Hepatocyte (in vitro differentiated cells): ENCODE data around the gene KIFAP3. TPM values are rescaled to one million over a fixed set of nuclear protein-coding genes. Genes with fewer than 3 reads are reported as not detected.
"Not testable (repeated sequence)": the region's sequence is repeated elsewhere in the genome, so short reads cannot be mapped to it uniquely, and the experiment has no call there.

Experiments used
- DNase-seq: peaks from one replicate; pipeline ENCODE4 v3.0.0-alpha.2; 2016; ENCODE audit warnings: low spot score
- H2AFZ ChIP-seq: fragments of 200-600 bp; sonication (generic); 2 replicates; pipeline ENCODE4 v1.6.0; 2016; ENCODE audit warnings: antibody characterized with exemption, mild to moderate bottlenecking
- H3K27ac ChIP-seq: fragments of 200-600 bp; sonication (generic); 2 replicates; pipeline ENCODE4 v1.5.1; 2016; ENCODE audit warnings: mild to moderate bottlenecking
- H3K27me3 ChIP-seq: fragments of 200-600 bp; sonication (generic); 2 replicates; pipeline ENCODE4 v1.6.1; 2016
- H3K36me3 ChIP-seq: fragments of 200-600 bp; sonication (generic); replicated peaks from 2 replicates; pipeline ENCODE4 v1.5.1; 2016; ENCODE audit warnings: low read depth; ENCODE audit not compliant: insufficient read depth
- H3K4me1 ChIP-seq: fragments of 200-600 bp; sonication (generic); 2 replicates; pipeline ENCODE4 v1.5.1; 2016; ENCODE audit warnings: mild to moderate bottlenecking, moderate library complexity; ENCODE audit not compliant: insufficient read depth
- H3K4me2 ChIP-seq: fragments of 200-600 bp; sonication (generic); 2 replicates; pipeline ENCODE4 v1.6.0; 2016
- H3K4me3 ChIP-seq: fragments of 200-600 bp; sonication (generic); 2 replicates; pipeline ENCODE4 v1.5.1; 2016; ENCODE audit warnings: mild to moderate bottlenecking
- H3K79me2 ChIP-seq: fragments of 200-600 bp; sonication (generic); 2 replicates; pipeline ENCODE4 v1.6.0; 2017; ENCODE audit warnings: mild to moderate bottlenecking
- H3K9me2 ChIP-seq: fragments of 200-600 bp; sonication (generic); replicated peaks from 2 replicates; pipeline ENCODE4 v1.6.0; 2017; ENCODE audit warnings: mild to moderate bottlenecking; ENCODE audit not compliant: insufficient read depth
- H3K9me3 ChIP-seq: fragments of 200-600 bp; sonication (generic); 2 replicates; pipeline ENCODE4 v1.5.1; 2016; ENCODE audit warnings: low read depth, mild to moderate bottlenecking
- H4K20me1 ChIP-seq: fragments of 200-600 bp; sonication (generic); 2 replicates; pipeline ENCODE4 v1.6.0; 2016; ENCODE audit warnings: mild to moderate bottlenecking; ENCODE audit not compliant: insufficient read depth, poor library complexity, severe bottlenecking
- CTCF ChIP-seq: fragments of 200-600 bp; sonication (generic); IDR thresholded peaks from 2 replicates; pipeline ENCODE4 v1.5.1; 2016; ENCODE audit warnings: antibody characterized with exemption, mild to moderate bottlenecking; ENCODE audit not compliant: poor library complexity
- EZH2 ChIP-seq: fragments of 200-600 bp; sonication (generic); IDR thresholded peaks from 2 replicates; pipeline ENCODE4 v1.6.1; 2016; ENCODE audit warnings: antibody characterized with exemption, mild to moderate bottlenecking, borderline replicate concordance
- EZH2phosphoT487 ChIP-seq: fragments of 200-600 bp; sonication (generic); IDR thresholded peaks from one replicate; pipeline ENCODE4 v1.6.1; 2018; ENCODE audit warnings: antibody characterized with exemption, mild to moderate bottlenecking, low read depth, moderate library complexity; ENCODE audit not compliant: unreplicated experiment, severe bottlenecking
- WGBS: methylation state at CpG from one replicate; pipeline ENCODE4 v1.1.6; 2016; ENCODE audit warnings: low lambda C conversion rate; ENCODE audit errors: missing lambda C conversion rate; 5-methylcytosine and 5-hydroxymethylcytosine counted together
- polyA plus RNA-seq: library from polyadenylated mRNA; unstranded; fragments of >200 nt; fragmentation: Nextera tagmentation; extraction: Ambion mirVana; gene quantifications from 2 replicates; pipeline ENCODE4 v1.2.1, GENCODE V29; 2016
- total RNA-seq: library from RNA; depleted of rRNA; stranded (reverse); fragments of >200 nt; gene quantifications from 2 replicates; pipeline ENCODE4 v1.2.3, GENCODE V29; 2014

The KIFAP3 gene
- total and polyA plus RNA-seq, 2 experiments from 2014 or later = 15.4 to 28.2 TPM

- not testable (repeated sequence) for H3K9me3 ChIP-seq, H3K4me1 ChIP-seq, H3K4me2 ChIP-seq, H4K20me1 ChIP-seq, H3K4me3 ChIP-seq, H3K79me2 ChIP-seq, H2AFZ ChIP-seq, H3K27me3 ChIP-seq, H3K9me2 ChIP-seq, DNase-seq, H3K36me3 ChIP-seq, H3K27ac ChIP-seq
- 30% methylated on average over 7 of the region's 7 CpGs for WGBS
Observed at GRCh38 chr1:170003270-170003835, 71.1 kb downstream of the KIFAP3 start.

DNA sequence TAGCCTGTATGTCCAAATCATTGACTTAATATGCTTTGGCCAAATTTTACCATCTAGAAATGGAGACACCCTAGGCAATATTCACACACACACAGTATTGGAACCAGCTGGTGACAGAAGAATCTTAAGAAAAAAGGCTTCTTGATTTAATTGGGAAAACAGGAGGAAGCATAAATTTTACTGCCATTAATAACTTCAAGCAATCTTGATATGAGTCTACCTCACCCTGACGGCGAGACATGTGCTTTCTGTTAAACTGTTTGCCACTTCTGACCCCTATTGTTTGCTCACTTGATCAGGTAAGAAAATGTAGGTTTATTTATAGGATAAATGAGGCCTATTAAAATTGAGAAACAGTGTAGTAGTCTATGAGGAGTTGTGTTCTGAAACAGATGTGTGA, 73.2 kb downstream of the KIFAP3 start:
- Histone ChIP-seq H3K9me2 (no peaks in the 10 kb centered on the region), H3K27me3 (no peaks in the 10 kb centered on the region), H3K4me3 (no peak overlapping the region), H3K36me3 (no peaks in the 10 kb centered on the region), H3K4me2 (no peak overlapping the region), H3K27ac (no peak overlapping the region), H3K9me3 (no peaks in the 10 kb centered on the region), H3K4me1 (no peaks in the 10 kb centered on the region), H4K20me1 (no peaks in the 10 kb centered on the region), H2AFZ (no peak overlapping the region), H3K79me2 (no peaks in the 10 kb centered on the region)
- no peak for TF ChIP-seq EZH2phosphoT487
- TF ChIP-seq EZH2 = no peak
- no peak for TF ChIP-seq CTCF
- no peak for DNase-seq
- 54% methylated on average over 2 of the region's 2 CpGs for WGBS

DNA sequence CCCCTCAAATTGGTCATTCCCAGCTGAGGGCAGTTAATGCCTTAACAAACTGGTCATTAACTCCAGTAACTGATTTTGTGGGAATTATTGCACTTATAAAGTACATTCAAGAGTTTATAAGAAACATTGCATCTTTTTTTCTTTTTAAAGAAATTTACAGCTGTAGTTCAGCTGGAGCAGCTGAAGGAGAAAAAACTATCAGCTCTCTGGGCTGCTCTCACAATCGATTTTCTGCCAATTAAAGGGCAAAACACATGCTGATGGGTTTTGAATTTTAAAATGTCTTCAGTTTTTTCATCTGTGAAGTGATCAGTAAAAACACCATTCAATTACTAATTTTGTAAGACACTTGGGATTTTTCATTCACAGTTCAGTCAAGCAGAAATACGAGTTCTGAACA, 74.7 kb downstream of the KIFAP3 start:
- 82% methylated on average over 2 of the region's 2 CpGs for WGBS

GRCh38 chr1:169999331-169999741, 75.2 kb downstream of the KIFAP3 start:
- no peaks in the 10 kb centered on the region for H3K4me1 ChIP-seq
- no peaks in the 10 kb centered on the region for H3K79me2 ChIP-seq
- H3K4me2 ChIP-seq = no peak overlapping the region
- no peaks in the 10 kb centered on the region for H4K20me1 ChIP-seq
- whole genome bisulfite sequencing = 53% methylated on average over 4 of the region's 4 CpGs
- TF ChIP-seq EZH2 = no peak
- no peak for TF ChIP-seq EZH2phosphoT487
- TF ChIP-seq CTCF = no peak
- H3K36me3 ChIP-seq = no peaks in the 10 kb centered on the region
- no peak overlapping the region for H2AFZ ChIP-seq
- no peaks in the 10 kb centered on the region for H3K9me2 ChIP-seq
- H3K4me3 ChIP-seq = no peak overlapping the region
- peak; percentile 5 for DNase-seq
- H3K27ac ChIP-seq = no peak overlapping the region
- H3K9me3 ChIP-seq = no peaks in the 10 kb centered on the region
- H3K27me3 ChIP-seq = no peaks in the 10 kb centered on the region

More for the DNA sequence above, 74.7 kb downstream of the KIFAP3 start:
- Histone ChIP-seq H3K27ac (no peak overlapping the region), H3K27me3 (no peaks in the 10 kb centered on the region), H3K36me3 (no peaks in the 10 kb centered on the region), H3K79me2 (no peaks in the 10 kb centered on the region), H2AFZ (no peak overlapping the region), H3K9me3 (no peaks in the 10 kb centered on the region), H3K9me2 (no peaks in the 10 kb centered on the region), H4K20me1 (no peaks in the 10 kb centered on the region), H3K4me1 (no peaks in the 10 kb centered on the region), H3K4me2 (no peak overlapping the region), H3K4me3 (no peak overlapping the region)
- no peak for DNase-seq
- TF ChIP-seq EZH2 (no peak), EZH2phosphoT487 (no peak), CTCF (no peak)
